ENCODE results near the gene DNER.
"Not testable (repeated sequence)": the region's sequence is repeated elsewhere in the genome, so short reads cannot be mapped to it uniquely, and the experiment has no call there.

The DNER gene

DNA sequence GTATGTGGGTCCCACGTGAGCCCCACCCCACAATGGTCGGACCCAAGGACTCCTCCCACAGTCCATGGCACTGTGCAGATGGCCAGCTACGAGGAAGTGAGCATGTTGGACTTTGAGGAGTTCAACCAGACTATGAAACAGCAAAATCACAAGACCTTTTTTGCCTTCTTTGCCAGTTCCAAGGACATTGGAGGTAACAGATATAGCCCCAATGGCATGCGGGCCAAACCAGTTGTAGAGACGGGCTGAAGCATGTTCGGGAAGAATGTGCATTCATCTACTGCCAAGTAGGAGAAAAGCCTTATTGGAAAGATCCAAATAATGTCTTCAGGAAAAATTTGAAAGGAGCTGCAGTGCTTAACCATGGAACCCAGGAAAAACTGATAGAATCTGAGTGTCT, 12.6 kb downstream of the DNER start:
- Histone ChIP-seq H3K27ac (no peak overlapping the region), H3K9me3 (no peaks in the 10 kb centered on the region), H3K27me3 (peaks cover 18% of the 10 kb centered on the region), H3K4me3 (ENCODE audit: low read depth in 1 of 2, low read length in 1 of 2) (no peak overlapping the region), H3K4me1 (ENCODE audit: control insufficient read depth in 1 of 2, insufficient read depth in 1 of 2, low read depth in 1 of 2, low read length in 1 of 2) (no peaks in the 10 kb centered on the region), H3K36me3 (no peaks in the 10 kb centered on the region)
- TF ChIP-seq CTCF (IDR thresholded peaks at IDR 0.05): no peak

DNA sequence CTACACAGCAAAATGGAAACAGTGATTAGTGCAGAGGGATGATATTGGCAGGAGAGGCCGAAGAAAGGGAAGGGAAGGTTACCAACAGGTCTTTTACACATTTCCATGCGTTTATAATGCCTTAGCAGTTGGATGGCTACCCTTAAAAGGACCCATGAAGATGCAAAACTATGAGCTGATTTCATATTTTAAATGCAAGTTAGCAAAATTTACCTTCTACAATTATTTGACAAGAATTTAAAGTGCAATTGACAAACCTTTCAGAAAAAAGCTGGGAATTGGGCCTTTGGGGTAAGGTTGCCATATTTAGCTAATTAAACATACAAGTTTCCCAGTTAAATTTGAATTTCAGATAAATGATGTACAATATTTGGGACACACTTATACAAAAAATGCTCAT, 13.3 kb downstream of the DNER start:
- Histone ChIP-seq H3K27me3 (peaks cover 14% of the 10 kb centered on the region), H3K9me3 (no peaks in the 10 kb centered on the region), H3K4me1 (ENCODE audit: control insufficient read depth in 1 of 2, insufficient read depth in 1 of 2, low read depth in 1 of 2, low read length in 1 of 2) (no peaks in the 10 kb centered on the region), H3K36me3 (no peaks in the 10 kb centered on the region), H3K27ac (no peak overlapping the region), H3K4me3 (ENCODE audit: low read depth in 1 of 2, low read length in 1 of 2) (no peak overlapping the region)
- no peak for TF ChIP-seq CTCF (IDR thresholded peaks at IDR 0.05)

- Histone ChIP-seq H3K4me3 (ENCODE audit: low read depth in 1 of 2, low read length in 1 of 2) (no peak overlapping the region), H3K36me3 (no peaks in the 10 kb centered on the region), H3K27me3 (peaks cover 14% of the 10 kb centered on the region), H3K27ac (no peak overlapping the region), H3K9me3 (no peaks in the 10 kb centered on the region), H3K4me1 (ENCODE audit: control insufficient read depth in 1 of 2, insufficient read depth in 1 of 2, low read depth in 1 of 2, low read length in 1 of 2) (no peaks in the 10 kb centered on the region)
- TF ChIP-seq CTCF (IDR thresholded peaks at IDR 0.05): no peak
These were observed 18.4 kb downstream of the DNER start for GRCh38 chr2:229695961-229696360.

DNA sequence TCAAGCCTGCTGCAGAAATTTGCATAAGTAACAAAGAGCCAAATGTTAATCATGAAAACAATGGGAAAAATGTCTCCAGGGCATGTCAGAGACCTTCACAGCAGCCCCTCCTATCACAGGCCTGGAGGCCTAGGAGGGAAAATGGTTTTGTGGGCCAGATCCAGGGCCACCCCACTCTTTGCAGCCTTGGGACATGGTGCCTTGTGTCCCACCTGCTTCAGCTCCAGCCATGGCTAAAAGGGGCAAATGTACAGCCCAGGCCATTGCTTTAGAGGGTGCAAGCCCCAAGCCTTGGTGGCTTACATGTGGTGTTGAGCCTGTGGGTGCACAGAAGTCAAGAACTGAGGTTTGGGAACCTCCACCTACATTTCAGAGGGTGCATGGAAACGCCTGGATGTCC, 20.5 kb downstream of the DNER start:
- H3K27me3 ChIP-seq: not testable (repeated sequence)

DNA sequence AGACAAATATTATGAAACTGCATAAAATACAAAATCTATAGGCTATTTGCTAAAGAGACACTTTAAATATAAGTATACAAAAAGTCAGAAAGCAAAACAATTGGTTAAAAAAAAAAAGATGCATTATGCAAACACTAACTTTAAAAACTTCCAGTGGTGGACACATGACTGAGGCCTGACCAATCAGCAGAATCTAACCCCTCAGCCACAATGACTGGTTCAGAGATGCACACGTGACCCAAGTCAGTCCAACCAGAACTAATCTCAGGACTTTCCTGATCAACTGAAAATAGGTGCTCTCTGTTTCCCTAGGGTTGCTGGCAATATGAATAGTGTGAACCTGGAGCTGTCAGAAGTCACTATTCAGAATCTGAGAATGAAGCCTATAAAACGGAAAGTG, 22.7 kb downstream of the DNER start:
- Histone ChIP-seq H3K4me3 (ENCODE audit: low read depth in 1 of 2, low read length in 1 of 2) (no peak overlapping the region), H3K27me3 (no peaks in the 10 kb centered on the region), H3K27ac (no peak overlapping the region), H3K9me3 (no peaks in the 10 kb centered on the region), H3K36me3 (no peaks in the 10 kb centered on the region), H3K4me1 (ENCODE audit: control insufficient read depth in 1 of 2, insufficient read depth in 1 of 2, low read depth in 1 of 2, low read length in 1 of 2) (no peaks in the 10 kb centered on the region)
- no peak for TF ChIP-seq CTCF (IDR thresholded peaks at IDR 0.05)

More for the DNA sequence above, 20.5 kb downstream of the DNER start:
- not testable (repeated sequence) for H3K9me3 ChIP-seq; H3K36me3 ChIP-seq; H3K4me3 ChIP-seq (ENCODE audit: low read depth in 1 of 2, low read length in 1 of 2); H3K4me1 ChIP-seq (ENCODE audit: control insufficient read depth in 1 of 2, insufficient read depth in 1 of 2, low read depth in 1 of 2, low read length in 1 of 2); H3K27ac ChIP-seq

DNA sequence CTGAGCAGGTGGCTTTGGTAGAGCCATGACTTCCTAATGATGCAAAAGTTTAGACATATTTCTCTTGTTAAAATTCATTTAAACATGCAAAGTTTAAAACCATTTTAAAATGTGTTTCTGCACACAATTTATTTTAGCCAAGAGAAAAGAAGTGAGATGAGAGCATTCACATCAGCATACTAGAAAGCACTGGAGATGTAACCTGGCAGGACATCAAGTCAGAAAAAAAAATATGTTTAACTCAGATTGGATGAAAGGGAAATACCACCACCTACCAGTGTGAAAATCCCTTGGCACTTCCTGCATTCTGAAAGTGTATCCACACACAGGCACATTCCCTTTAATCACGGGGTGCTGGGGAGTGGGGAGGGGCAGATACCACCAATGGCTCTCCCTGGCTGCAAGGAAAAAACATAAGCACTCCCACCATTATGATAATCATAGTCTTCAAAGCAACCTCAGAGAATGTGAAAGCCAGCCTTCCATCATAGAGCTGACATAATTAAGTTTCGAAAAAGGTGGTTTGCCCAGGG, 25.0 kb downstream of the DNER start:
- Histone ChIP-seq H3K27me3 (no peaks in the 10 kb centered on the region), H3K4me3 (ENCODE audit: low read depth in 1 of 2, low read length in 1 of 2) (no peak overlapping the region), H3K9me3 (no peaks in the 10 kb centered on the region), H3K36me3 (no peaks in the 10 kb centered on the region), H3K4me1 (ENCODE audit: control insufficient read depth in 1 of 2, insufficient read depth in 1 of 2, low read depth in 1 of 2, low read length in 1 of 2) (no peaks in the 10 kb centered on the region), H3K27ac (no peak overlapping the region)
- no peak for TF ChIP-seq CTCF (IDR thresholded peaks at IDR 0.05)

All from neutrophil (primary cell).